SK-N-DZ (cell line): ENCODE results near the gene LRTM1. TPM values are rescaled to one million over a fixed set of nuclear protein-coding genes. Genes with fewer than 3 reads are reported as not detected.
A peak's percentile ranks its signal among the peaks of the same experiment; 100 is the strongest.

ENCODE experiments used
- DNase-seq: peaks from one replicate; pipeline ENCODE4 v3.0.0-alpha.2; 2015; ENCODE audit warnings: low spot score
- polyA plus RNA-seq, 2 experiments: library from polyadenylated mRNA; depleted of rRNA; stranded (reverse); fragments of >200 nt; gene quantifications; 2 replicates each; pipeline ENCODE4 v1.2.3, GENCODE V29; 2014

The LRTM1 gene
- polyA plus RNA-seq (2014; cell fraction: cytosol; rRNA removed), result not detected in 2 replicates
- not detected in 2 replicates for polyA plus RNA-seq (2014; cell fraction: nucleus; rRNA removed)

GRCh38 chr3:54928046-54928770, at the start of gene LRTM1:
TSS of gene LRTM1 (minus strand) at chr3:54928059. CDS start at chr3:54927911, 148 bp downstream.
- no peak for DNase-seq

DNA sequence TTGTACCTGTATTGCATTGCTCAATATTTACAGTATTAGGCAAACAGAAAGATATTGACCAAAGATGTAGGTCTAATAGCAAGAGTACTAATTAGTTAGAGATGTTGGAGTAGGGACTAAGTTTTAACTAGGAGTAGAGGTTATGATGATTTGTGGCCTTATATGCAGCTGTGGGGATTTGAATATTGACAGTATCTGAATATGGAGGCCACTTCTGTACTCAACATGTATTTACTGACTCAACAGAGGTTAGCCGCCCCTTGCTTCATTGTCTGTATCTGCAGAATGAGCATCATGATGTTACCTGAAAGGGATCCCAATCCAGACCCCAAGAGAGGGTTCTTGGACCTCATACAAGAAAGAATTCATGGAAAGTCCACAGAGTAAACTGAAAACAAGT, 49.6 kb upstream of the LRTM1 start:
- DNase-seq, result no peak

GRCh38 chr3:54970895-54971294, 43.0 kb upstream of the LRTM1 start:
- DNase-seq, result no peak

DNA sequence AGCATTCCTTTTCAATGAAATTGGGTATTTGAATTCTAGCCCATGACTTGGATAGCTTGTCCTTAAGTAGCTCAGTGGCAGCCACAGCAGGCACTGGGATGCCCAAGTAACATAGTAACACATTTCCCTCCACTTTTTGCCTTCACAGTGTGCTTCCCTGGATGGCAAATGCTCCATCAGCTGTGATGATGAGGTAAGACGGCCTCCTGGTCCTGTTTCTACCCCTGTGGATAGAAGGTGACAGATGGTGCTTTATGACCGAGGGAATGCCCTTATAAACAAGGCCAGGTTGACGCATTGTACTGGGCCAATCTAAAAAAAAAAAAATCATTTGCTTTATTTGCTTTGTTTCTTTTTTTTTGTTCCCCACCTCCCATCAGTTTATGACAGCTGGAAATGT, 41.8 kb upstream of the LRTM1 start:
- DNase-seq, result no peak

DNA sequence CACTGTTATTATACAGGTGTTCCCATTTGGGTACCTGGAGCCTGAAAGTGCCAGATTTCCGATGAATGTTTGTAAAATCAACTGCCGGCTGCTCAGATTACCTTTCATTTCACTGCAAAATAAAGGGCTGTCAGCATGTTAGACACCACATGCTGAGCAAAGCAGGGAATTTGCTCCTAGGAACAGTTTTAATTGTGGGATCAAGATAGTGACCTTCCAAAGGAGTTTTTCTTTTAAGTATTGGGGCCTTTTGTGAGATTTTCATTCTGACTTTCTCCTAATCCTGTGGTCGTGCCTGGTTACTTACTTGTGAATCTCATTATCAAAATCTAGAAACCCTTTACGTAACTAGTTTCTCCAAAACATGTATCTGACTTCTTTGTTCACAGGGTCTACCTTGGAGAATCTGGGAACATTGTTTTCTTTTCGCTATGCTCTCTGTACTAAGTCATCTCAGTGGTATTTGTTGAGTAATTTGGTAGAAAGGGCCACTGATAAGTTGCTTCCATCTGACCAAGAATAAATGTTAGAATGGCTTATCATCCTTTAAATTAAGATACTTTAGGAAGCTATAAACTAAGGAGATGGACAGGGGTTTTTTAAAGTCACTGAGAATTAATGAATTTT, 40.8 kb upstream of the LRTM1 start:
- DNase-seq, result no peak

GRCh38 chr3:54967731-54968161, 39.9 kb upstream of the LRTM1 start:
- no peak for DNase-seq

GRCh38 chr3:54966979-54967378, 39.1 kb upstream of the LRTM1 start:
- DNase-seq, result no peak

- DNase-seq, result no peak
Measured at GRCh38 chr3:54965746-54966145, 37.9 kb upstream of the LRTM1 start.

DNA sequence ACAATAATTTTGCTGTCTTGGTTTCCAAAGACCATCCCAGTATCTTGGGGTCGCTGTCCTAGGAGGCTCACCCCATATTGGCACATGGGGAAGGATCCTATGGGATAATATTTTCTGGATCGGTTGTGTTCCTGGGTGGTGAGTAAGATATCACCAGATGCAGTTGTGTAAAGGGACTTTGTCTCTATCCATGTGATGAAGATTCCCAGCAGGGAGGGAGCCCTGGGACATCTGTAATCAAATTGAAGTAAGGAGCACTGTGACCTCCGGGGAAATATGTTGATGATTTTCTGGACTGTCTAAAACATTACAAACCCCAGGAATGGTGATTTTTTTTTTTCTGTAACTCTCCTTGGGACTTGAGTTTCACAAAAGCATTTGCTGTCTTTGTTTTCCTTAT, 36.2 kb upstream of the LRTM1 start:
- DNase-seq, result peak; percentile 3

GRCh38 chr3:54963641-54964040, 35.8 kb upstream of the LRTM1 start:
- DNase-seq, result no peak

DNA sequence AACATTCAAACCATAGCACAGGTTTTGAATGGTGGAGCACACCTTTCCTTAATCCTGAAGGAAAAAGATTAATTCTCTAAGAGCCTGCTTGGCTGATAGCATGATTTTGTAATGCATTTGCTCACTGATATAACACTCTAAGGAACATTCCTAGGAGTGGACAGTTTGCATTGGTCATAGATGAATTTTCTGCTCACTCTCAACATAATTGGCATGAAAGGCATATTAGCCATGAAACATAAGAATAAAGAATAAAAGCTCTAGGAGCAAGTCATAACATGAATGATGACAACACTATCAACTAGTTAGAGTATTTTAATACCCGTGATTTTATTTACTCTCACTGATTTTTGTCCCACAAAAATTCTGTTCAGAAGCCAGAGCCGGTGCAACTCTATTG, 34.3 kb upstream of the LRTM1 start:
- DNase-seq, result no peak

- DNase-seq, result no peak
Measured at GRCh38 chr3:54960701-54961100, 32.8 kb upstream of the LRTM1 start.

- no peak for DNase-seq
Measured at GRCh38 chr3:54960082-54960481, 32.2 kb upstream of the LRTM1 start.

DNA sequence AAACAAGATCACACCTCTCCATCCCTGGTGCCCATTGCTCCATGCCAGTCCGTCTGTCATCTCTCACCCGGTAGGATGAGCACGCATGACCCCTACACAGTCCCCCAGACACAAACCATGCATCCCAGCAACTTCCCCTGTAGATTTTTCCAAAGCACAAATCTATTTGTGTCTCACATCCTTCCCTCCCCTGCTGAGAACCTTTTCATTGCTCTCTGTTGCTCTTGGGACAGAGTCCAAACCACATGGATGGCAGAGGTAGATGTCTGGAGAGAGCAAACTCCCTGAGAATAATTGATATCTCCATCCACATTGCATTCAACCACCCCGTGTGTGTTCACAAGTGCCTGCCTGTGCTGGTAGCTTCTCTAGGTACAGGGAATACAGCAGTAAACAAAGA, 29.9 kb upstream of the LRTM1 start:
- DNase-seq, result no peak

DNA sequence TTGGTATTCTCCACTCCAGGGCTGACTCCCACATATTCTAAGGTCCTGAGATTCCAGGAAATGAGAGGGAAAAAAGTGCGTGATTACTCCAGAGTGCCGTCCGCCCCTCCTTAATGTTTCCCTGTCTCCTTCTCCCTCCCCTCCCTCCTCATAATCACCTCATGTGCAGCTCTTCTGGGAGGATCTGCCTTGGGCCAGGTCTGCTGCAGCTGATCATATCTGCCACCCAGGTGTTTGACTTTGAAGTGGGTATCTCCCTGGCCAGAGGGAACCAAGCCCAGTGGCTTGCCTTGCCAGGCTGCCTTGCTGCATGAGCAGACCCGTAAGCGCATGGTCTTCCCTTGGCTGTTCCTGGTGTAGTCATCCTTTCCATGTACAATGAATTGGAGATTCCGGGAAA, 28.1 kb upstream of the LRTM1 start:
- no peak for DNase-seq

- DNase-seq, result no peak
Measured at GRCh38 chr3:54955496-54955895, 27.6 kb upstream of the LRTM1 start.

- DNase-seq, result no peak
Measured at GRCh38 chr3:54954521-54954920, 26.7 kb upstream of the LRTM1 start.

DNA sequence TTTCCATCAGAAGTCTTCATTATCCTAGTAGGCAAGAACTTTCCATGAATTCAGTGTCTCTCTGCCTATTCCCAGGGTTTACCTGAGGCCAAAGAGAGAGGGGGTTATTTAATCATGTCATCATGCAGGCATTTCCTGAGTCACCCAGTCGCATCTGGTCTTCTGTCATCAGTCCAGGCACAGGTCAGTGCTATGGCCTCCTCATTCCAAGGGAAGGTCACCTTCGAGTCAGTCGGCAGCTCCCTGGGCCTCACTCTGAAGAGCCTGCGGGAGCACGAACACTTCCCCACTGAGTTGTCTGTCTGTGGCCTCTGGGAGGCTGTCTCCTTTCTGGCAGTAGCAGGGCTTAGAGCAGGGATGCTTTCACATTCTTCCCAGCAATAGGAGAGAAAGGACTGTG, 26.2 kb upstream of the LRTM1 start:
- DNase-seq, result no peak

- DNase-seq, result peak; percentile 32
Measured at GRCh38 chr3:54951405-54951804, 23.5 kb upstream of the LRTM1 start.

DNA sequence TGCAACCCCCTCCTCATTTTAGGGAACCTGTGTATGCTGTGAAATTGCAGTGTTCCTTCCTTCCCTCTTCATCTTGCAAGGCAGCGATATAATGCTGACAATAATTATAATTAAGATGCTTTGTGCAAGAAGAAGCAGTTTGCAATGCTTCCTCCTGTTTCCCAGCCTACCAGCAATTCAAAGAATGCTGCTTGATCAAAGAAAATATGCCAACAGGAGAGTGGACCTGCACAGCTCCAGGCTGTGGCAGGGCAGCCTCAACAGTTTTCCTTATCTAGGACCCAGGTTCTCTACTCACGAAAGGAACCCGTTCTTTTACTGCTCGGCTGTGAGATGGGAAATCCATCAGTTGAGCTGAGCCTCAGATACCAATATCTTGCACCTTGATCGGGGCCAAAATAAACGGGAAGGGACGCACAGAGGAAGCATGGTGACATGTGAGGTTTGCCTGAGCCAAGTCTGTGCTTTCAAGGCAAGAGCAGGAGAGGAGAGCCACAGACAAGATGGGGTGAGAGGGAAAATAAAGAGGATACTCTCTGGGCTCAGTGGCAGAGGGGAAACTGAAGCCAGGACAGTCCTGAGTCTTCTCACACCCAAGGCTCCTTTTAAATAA, 22.6 kb upstream of the LRTM1 start:
- no peak for DNase-seq

DNA sequence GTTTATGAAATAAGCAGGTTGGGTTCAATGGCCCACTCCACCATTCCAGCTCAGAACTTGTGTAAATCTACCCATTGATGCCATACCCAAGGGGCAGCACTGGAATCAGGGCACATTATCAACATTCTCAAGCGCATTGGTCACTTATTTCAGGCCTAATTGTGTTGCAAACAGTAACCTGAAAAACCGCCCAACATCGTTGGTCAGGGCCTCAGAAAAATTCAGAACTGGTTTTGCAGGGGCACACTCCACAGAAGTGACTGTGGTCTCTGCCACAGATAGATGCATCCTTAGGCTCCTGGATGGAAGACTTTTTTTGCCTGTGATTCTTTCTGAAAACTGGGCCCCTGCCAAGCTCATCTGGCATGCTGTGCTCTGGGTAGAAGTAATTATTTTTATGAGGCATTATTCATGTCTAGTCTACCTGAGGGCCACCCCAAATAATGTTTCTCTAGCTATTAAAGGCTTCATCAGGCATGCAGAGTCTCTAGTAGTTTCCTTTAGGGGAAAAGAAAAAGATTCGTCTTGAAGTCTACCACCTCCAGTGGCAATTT, 21.7 kb upstream of the LRTM1 start:
- no peak for DNase-seq

DNA sequence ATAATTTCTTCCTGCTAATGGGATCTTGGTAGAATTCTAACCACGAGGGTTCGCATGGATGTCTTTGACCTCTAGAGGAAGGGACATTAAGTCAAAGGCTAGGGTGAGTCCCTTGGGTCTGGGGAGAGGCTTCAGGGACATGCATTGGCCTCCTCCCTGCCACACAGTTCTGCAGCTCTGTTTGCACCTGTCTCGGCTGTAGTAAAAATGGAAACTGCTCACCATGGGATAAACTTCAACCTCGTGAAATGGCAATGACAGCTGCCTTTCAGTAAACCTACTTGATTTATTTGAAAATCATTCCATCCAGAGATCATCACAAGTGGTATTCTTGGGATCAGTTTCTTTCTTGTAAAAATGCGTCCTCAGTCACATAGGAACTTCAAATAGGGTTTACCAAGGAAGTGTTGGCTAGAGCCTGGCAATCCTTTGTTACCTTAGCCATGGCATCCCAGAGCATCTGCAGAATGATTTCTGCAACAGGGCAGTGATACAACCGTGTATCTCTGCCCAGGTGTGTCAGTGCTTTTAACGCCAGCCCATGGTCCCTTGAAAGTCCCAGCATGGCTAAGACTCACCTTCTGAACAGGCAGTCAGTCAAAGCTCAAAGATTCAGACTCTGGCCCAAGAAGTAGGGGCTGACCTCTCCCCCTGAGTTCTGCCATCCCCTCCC, 14.0 kb upstream of the LRTM1 start:
- no peak for DNase-seq
